ENCODE measurements around the gene CTSV. TPM values are rescaled to one million over a fixed set of nuclear protein-coding genes. Genes with fewer than 3 reads are reported as not detected.
A peak's percentile ranks its signal among the peaks of the same experiment; 100 is the strongest.
"Not testable (repeated sequence)": the region's sequence is repeated elsewhere in the genome, so short reads cannot be mapped to it uniquely, and the experiment has no call there.

The CTSV gene
- polyA plus RNA-seq, 1 of the 3 experiments (the other 2 are of a cell fraction), result 3.1 TPM

DNA sequence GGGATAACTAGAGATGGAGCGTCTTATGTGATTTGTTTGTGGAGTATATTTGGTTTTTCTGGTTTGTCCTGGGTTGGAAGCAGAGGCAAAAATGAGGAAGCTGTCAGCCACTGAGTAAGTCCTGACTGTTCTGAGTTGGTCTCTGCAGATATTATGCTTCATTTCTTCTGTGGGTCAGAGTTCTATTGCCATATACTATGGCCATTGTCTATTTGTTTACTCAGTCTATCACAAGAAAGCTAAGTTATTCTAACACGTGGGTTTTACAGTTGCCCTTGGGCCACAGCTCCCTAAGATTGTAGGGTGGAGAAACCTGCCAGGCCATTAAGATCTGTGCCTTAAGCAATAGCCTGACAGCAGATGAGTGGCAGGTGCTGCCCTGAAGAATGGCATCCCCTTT is 3.0 kb upstream of the CTSV start (continued):
- TF ChIP-seq, protein P1, sequence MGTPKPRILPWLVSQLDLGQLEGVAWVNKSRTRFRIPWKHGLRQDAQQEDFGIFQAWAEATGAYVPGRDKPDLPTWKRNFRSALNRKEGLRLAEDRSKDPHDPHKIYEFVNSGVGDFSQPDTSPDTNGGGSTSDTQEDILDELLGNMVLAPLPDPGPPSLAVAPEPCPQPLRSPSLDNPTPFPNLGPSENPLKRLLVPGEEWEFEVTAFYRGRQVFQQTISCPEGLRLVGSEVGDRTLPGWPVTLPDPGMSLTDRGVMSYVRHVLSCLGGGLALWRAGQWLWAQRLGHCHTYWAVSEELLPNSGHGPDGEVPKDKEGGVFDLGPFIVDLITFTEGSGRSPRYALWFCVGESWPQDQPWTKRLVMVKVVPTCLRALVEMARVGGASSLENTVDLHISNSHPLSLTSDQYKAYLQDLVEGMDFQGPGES (IDR thresholded peaks at IDR 0.05; ENCODE audit: low read depth, low read length), result no peak
- TF ChIP-seq FOXM1 (IDR thresholded peaks at IDR 0.05; ENCODE audit: low read depth) (no peak), RCOR1 (IDR thresholded peaks at IDR 0.05; ENCODE audit: low read length) (no peak), NRF1 (IDR thresholded peaks at IDR 0.05; ENCODE audit: low read depth, low read length) (no peak), EZH2phosphoT487 (IDR thresholded peaks at IDR 0.05; ENCODE audit: borderline replicate concordance, low read depth) (no peak), SMC3 (IDR thresholded peaks at IDR 0.05; ENCODE audit: low read depth, low read length) (no peak)

GRCh38 chr9:97039514-97039860 is 545 bp upstream of the CTSV start:
- H2AFZ ChIP-seq (ENCODE audit: low read depth), result peak overlapping the region; percentile 98
- H3K27me3 ChIP-seq (ENCODE audit: insufficient read depth), result no peaks in the 10 kb centered on the region; the same call in 1 of the 2 replicates
- H3K9me3 ChIP-seq, result no peaks in the 10 kb centered on the region
- H3K27ac ChIP-seq (ENCODE audit: low read depth in 2 of 2, low read length in 1 of 2), result peak overlapping the region in 1 of 2 experiments; percentile 60; a peak in 2 of 4 replicates
- H3K4me3 ChIP-seq (ENCODE audit: low read depth in 2 of 2, low read length in 1 of 2), result peak overlapping the region; percentile 67 to 82
- ChIA-PET POLR2A (interaction anchor here (0.6 kb wide), 1 partner anchor 944 kb away, joined by 3 read pairs; the partner anchor contains the start of gene ANP32B), CTCF (no interaction called here)
- no peaks in the 10 kb centered on the region for H3K36me3 ChIP-seq (replicated peaks in 1 of 2; ENCODE audit: control insufficient read depth in 1 of 2, insufficient read depth in 2 of 2, low read length in 1 of 2)
- peaks cover 0 to 4% of the 10 kb centered on the region in 2 experiments; a peak in 1 of 4 replicates for H3K4me1 ChIP-seq (ENCODE audit: control insufficient read depth in 1 of 2, insufficient read depth in 2 of 2, low read depth in 1 of 2, low read length in 1 of 2)
- peak; percentile 82 for DNase-seq
- TF ChIP-seq, protein P1 (IDR thresholded peaks at IDR 0.05; ENCODE audit: low read depth, low read length), result no peak
- TF ChIP-seq FOSL2 (IDR thresholded peaks at IDR 0.05; ENCODE audit: borderline replicate concordance, low read depth) (no peak), POLR2AphosphoS5 (IDR thresholded peaks at IDR 0.05; ENCODE audit: low read depth, low read length) (no peak), FOXM1 (IDR thresholded peaks at IDR 0.05; ENCODE audit: low read depth) (no peak)
- H3K79me2 ChIP-seq (ENCODE audit: insufficient read depth), result no peaks in the 10 kb centered on the region
- H4K20me1 ChIP-seq (ENCODE audit: insufficient read depth), result no peaks in the 10 kb centered on the region
- no peaks in the 10 kb centered on the region for H3K9me2 ChIP-seq
- peak overlapping the region; percentile 83 for H3K4me2 ChIP-seq
- WGBS (ENCODE audit: low lambda C conversion rate), result 2% methylated on average over 12 of the region's 12 CpGs
- H3F3A ChIP-seq (replicated peaks; ENCODE audit: insufficient read depth), result no peaks in the 10 kb centered on the region
- peak overlapping the region; percentile 14; the same call in 1 of the 2 replicates for H3K9ac ChIP-seq

DNA sequence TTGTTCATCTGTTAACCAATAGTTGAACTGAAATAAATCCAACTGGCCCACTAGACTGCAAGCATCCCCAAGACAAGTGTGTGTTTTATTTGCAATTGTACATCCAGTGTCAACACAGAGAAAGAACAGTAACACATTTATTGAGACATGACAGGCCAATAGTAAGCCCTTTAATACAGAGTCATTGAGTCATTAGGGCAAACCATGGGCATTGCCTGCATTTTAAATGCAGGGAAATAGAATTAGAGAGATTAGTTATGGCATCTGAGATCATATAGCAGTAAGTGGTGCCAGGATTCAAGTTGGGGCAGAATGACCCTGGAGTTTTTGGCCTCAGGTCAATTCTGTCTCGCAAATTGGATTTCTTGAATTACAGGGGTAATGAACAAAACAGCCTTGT is 15.4 kb downstream of the CTSV start:
- H3K27ac ChIP-seq (ENCODE audit: low read depth in 2 of 2, low read length in 1 of 2); H3K4me2 ChIP-seq; CTCF ChIA-PET; H3K9me3 ChIP-seq; H3K27me3 ChIP-seq (ENCODE audit: insufficient read depth); H3K4me3 ChIP-seq (ENCODE audit: low read depth in 2 of 2, low read length in 1 of 2); DNase-seq; H3K9ac ChIP-seq; H3K9me2 ChIP-seq; H3K79me2 ChIP-seq (ENCODE audit: insufficient read depth); POLR2A ChIA-PET; H3K4me1 ChIP-seq (ENCODE audit: control insufficient read depth in 1 of 2, insufficient read depth in 2 of 2, low read depth in 1 of 2, low read length in 1 of 2); H3F3A ChIP-seq (replicated peaks; ENCODE audit: insufficient read depth); H2AFZ ChIP-seq (ENCODE audit: low read depth); H3K36me3 ChIP-seq (replicated peaks in 1 of 2; ENCODE audit: control insufficient read depth in 1 of 2, insufficient read depth in 2 of 2, low read length in 1 of 2); H4K20me1 ChIP-seq (ENCODE audit: insufficient read depth): not testable (repeated sequence)
- 67% methylated on average over 1 of the region's 1 CpG for WGBS (ENCODE audit: low lambda C conversion rate)

Measured in SK-N-SH (cell line).